ENCODE data around the gene GNAT1. TPM values are rescaled to one million over a fixed set of nuclear protein-coding genes. Genes with fewer than 3 reads are reported as not detected.

Gene GNAT1
- total and polyA plus RNA-seq, 8 donors, result not detected

- H3K27ac ChIP-seq, result peak overlapping the region in 1 of 5 donors; percentile 85
- WGBS, 5 donors, result 54 to 64% (median 63%) methylated on average over 8 of the region's 8 CpGs
- H3K4me1 ChIP-seq, result peaks cover 42 to 78% (median 58%) of the 10 kb centered on the region in 4 donors
- no peaks in the 10 kb centered on the region for H3K9me3 ChIP-seq
- H3K36me3 ChIP-seq, result peaks cover 6 to 39% (median 33%) of the 10 kb centered on the region in 4 donors
- no peak for TF ChIP-seq POLR2AphosphoS5 (IDR thresholded peaks at IDR 0.05)
- TF ChIP-seq POLR2A (IDR thresholded peaks at IDR 0.05), result no peak
- TF ChIP-seq, protein P1, sequence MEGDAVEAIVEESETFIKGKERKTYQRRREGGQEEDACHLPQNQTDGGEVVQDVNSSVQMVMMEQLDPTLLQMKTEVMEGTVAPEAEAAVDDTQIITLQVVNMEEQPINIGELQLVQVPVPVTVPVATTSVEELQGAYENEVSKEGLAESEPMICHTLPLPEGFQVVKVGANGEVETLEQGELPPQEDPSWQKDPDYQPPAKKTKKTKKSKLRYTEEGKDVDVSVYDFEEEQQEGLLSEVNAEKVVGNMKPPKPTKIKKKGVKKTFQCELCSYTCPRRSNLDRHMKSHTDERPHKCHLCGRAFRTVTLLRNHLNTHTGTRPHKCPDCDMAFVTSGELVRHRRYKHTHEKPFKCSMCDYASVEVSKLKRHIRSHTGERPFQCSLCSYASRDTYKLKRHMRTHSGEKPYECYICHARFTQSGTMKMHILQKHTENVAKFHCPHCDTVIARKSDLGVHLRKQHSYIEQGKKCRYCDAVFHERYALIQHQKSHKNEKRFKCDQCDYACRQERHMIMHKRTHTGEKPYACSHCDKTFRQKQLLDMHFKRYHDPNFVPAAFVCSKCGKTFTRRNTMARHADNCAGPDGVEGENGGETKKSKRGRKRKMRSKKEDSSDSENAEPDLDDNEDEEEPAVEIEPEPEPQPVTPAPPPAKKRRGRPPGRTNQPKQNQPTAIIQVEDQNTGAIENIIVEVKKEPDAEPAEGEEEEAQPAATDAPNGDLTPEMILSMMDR (IDR thresholded peaks at IDR 0.05), result no peak
- TF ChIP-seq EP300 (IDR thresholded peaks at IDR 0.05), result no peak
- no peak overlapping the region for H3K4me3 ChIP-seq
- H3K27me3 ChIP-seq, result no peaks in the 10 kb centered on the region
- intact Hi-C loops (cut with DNase I; ENCODE audit: low total_unique reads), result no loop called here
- DNase-seq, result no peak
These were observed 18.7 kb upstream of the GNAT1 start for GRCh38 chr3:50172626-50173220.

- Histone ChIP-seq H3K4me1 (peaks cover 31 to 69% (median 47%) of the 10 kb centered on the region in 4 donors), H3K27ac (peak overlapping the region in 1 of 5 donors; percentile 12), H3K36me3 (peaks cover 6 to 39% (median 33%) of the 10 kb centered on the region in 4 donors), H3K4me3 (no peak overlapping the region), H3K27me3 (no peaks in the 10 kb centered on the region), H3K9me3 (no peaks in the 10 kb centered on the region)
- no peak for TF ChIP-seq EP300 (IDR thresholded peaks at IDR 0.05)
- TF ChIP-seq POLR2A (IDR thresholded peaks at IDR 0.05), result no peak
- TF ChIP-seq, protein P1 (IDR thresholded peaks at IDR 0.05), result no peak
- TF ChIP-seq POLR2AphosphoS5 (IDR thresholded peaks at IDR 0.05), result no peak
- intact Hi-C loops (cut with DNase I; ENCODE audit: low total_unique reads), result no loop called here
- no peak for DNase-seq
- WGBS, 5 donors, result 82 to 89% (median 85%) methylated on average over 28 to 29 of the region's 29 CpGs
These were observed 17.5 kb upstream of the GNAT1 start for GRCh38 chr3:50173685-50174516.

DNA sequence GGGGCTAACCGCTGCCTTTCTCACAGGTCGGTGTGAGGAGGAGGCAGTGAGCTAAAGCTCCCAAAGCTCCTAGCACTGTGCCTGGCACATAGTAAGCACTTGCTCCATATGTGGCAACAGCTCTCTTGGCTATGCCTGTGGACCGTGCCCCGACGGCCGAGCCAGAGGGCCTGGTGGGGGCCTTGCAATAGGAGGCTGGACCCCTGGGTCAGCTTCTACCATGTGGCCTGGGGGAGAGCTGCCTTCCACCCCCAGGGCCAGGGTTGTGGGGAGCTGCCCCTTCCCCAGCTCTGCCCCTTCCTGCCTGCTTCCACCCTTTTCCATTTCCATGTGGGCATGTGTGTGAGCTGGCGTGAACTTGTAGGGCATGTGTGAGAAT lies 16.9 kb upstream of the GNAT1 start:
- DNase-seq, result no peak
- no peaks in the 10 kb centered on the region for H3K27me3 ChIP-seq

DNA sequence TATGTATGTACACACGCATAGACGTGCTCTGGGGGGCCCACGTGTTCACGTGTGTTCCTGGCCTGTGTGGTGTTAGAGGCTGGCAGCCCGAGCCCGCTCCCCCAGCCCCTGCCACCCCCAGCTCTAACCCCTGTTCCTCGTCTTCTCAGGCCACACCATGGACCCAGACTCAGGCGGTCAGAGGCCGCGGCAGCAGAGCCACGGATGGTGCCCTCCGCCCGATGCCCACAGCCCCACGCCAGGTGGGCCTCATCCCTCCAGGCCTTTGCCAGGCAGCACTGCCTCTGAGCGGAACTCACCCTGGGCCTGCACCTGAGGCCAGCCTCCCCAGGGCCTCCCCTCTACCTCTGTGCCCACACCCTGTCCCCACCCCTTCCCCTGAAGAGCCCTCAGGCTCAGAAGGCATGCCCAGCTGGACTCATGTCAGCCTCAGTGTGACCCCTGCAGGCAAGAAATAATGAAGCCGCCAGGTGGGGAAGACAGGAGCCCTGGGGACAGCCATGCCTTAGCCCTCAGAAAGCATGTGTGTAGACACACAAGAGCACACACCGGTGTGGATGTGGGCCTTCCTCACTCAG lies 16.4 kb upstream of the GNAT1 start:
- DNase-seq, result no peak
- TF ChIP-seq POLR2AphosphoS5 (IDR thresholded peaks at IDR 0.05) (no peak), EP300 (IDR thresholded peaks at IDR 0.05) (no peak)
- TF ChIP-seq, protein P1 (IDR thresholded peaks at IDR 0.05), result no peak
- Histone ChIP-seq H3K27me3 (no peaks in the 10 kb centered on the region), H3K36me3 (peaks cover 6 to 39% (median 33%) of the 10 kb centered on the region in 4 donors), H3K4me3 (no peak overlapping the region), H3K27ac (no peak overlapping the region), H3K4me1 (peaks cover 28 to 66% (median 43%) of the 10 kb centered on the region in 4 donors), H3K9me3 (no peaks in the 10 kb centered on the region)
- 88 to 91% (median 90%) methylated on average over 10 to 17 of the region's 17 CpGs for WGBS, 5 donors
- intact Hi-C loops (cut with DNase I; ENCODE audit: low total_unique reads), result no loop called here

More for the DNA sequence above, 16.9 kb upstream of the GNAT1 start:
- H3K27ac ChIP-seq, result no peak overlapping the region
- intact Hi-C loops (cut with DNase I; ENCODE audit: low total_unique reads), result no loop called here
- TF ChIP-seq EP300 (IDR thresholded peaks at IDR 0.05), result no peak
- no peak for TF ChIP-seq POLR2AphosphoS5 (IDR thresholded peaks at IDR 0.05)
- TF ChIP-seq POLR2A (IDR thresholded peaks at IDR 0.05), result no peak
- TF ChIP-seq, protein P1 (IDR thresholded peaks at IDR 0.05), result no peak
- WGBS, 5 donors, result 90 to 97% (median 94%) methylated on average over 7 of the region's 7 CpGs
- H3K9me3 ChIP-seq, result no peaks in the 10 kb centered on the region
- peaks cover 6 to 39% (median 33%) of the 10 kb centered on the region in 4 donors for H3K36me3 ChIP-seq
- H3K4me3 ChIP-seq, result no peak overlapping the region
- peaks cover 31 to 69% (median 46%) of the 10 kb centered on the region in 4 donors for H3K4me1 ChIP-seq
